Measurements from ENCODE around the gene PLXNA4. TPM values are rescaled to one million over a fixed set of nuclear protein-coding genes. Genes with fewer than 3 reads are reported as not detected.
"Not testable (repeated sequence)": the region's sequence is repeated elsewhere in the genome, so short reads cannot be mapped to it uniquely, and the experiment has no call there.

Gene PLXNA4
- total RNA-seq, 1 experiment from 2014 or later = 29.2 TPM

GRCh38 chr7:132181946-132182685, 394.2 kb downstream of the PLXNA4 start:
- no peak for DNase-seq (ENCODE audit: low read depth)

GRCh38 chr7:132181371-132181770, 394.9 kb downstream of the PLXNA4 start:
- DNase-seq (ENCODE audit: low read depth) = no peak

- DNase-seq (ENCODE audit: low read depth) = no peak
Observed at GRCh38 chr7:132180481-132180880, 395.8 kb downstream of the PLXNA4 start.

GRCh38 chr7:132179681-132180080, 396.6 kb downstream of the PLXNA4 start:
- no peak for DNase-seq (ENCODE audit: low read depth)

GRCh38 chr7:132179080-132179430, 397.2 kb downstream of the PLXNA4 start:
- no peak for DNase-seq (ENCODE audit: low read depth)

- DNase-seq (ENCODE audit: low read depth) = not testable (repeated sequence)
Observed at GRCh38 chr7:132178402-132179079, 397.7 kb downstream of the PLXNA4 start.

GRCh38 chr7:132177708-132178401, 398.4 kb downstream of the PLXNA4 start:
- DNase-seq (ENCODE audit: low read depth) = peak; percentile 12

GRCh38 chr7:132176719-132177118, 399.6 kb downstream of the PLXNA4 start:
- DNase-seq (ENCODE audit: low read depth) = no peak

GRCh38 chr7:132171130-132171576, 405.1 kb downstream of the PLXNA4 start:
- DNase-seq (ENCODE audit: low read depth) = no peak

- DNase-seq (ENCODE audit: low read depth) = no peak
Observed at GRCh38 chr7:132169730-132170129, 406.5 kb downstream of the PLXNA4 start.

GRCh38 chr7:132168239-132168638, 408.0 kb downstream of the PLXNA4 start:
- no peak for DNase-seq (ENCODE audit: low read depth)

GRCh38 chr7:132165695-132166094, 410.6 kb downstream of the PLXNA4 start:
- not testable (repeated sequence) for DNase-seq (ENCODE audit: low read depth)

- no peak for DNase-seq (ENCODE audit: low read depth)
Observed at GRCh38 chr7:132164558-132165125, 411.6 kb downstream of the PLXNA4 start.

- DNase-seq (ENCODE audit: low read depth) = no peak
Observed at GRCh38 chr7:132162556-132163144, 413.6 kb downstream of the PLXNA4 start.

- no peak for DNase-seq (ENCODE audit: low read depth)
Observed at GRCh38 chr7:132161976-132162375, 414.3 kb downstream of the PLXNA4 start.

GRCh38 chr7:132161533-132161915, 414.7 kb downstream of the PLXNA4 start:
- no peak for DNase-seq (ENCODE audit: low read depth)

GRCh38 chr7:132160611-132161532, 415.4 kb downstream of the PLXNA4 start:
- no peak for DNase-seq (ENCODE audit: low read depth)

GRCh38 chr7:132158841-132159240, 417.4 kb downstream of the PLXNA4 start:
- DNase-seq (ENCODE audit: low read depth) = no peak

GRCh38 chr7:132158166-132158565, 418.1 kb downstream of the PLXNA4 start:
- DNase-seq (ENCODE audit: low read depth) = no peak

- no peak for DNase-seq (ENCODE audit: low read depth)
Observed at GRCh38 chr7:132155715-132156114, 420.6 kb downstream of the PLXNA4 start.

Data from HT1080 (cell line).